ENCODE results near the gene ACAD9.
A peak's percentile ranks its signal among the peaks of the same experiment; 100 is the strongest.
"Not testable (repeated sequence)": the region's sequence is repeated elsewhere in the genome, so short reads cannot be mapped to it uniquely, and the experiment has no call there.

ACAD9 gene

GRCh38 chr3:128879125-128879969 is at the start of gene ACAD9:
Gene ACAD9, plus strand, starts transcription at chr3:128879620. Its CDS starts 72 bp downstream, at chr3:128879692.
- DNase-seq, result peak; percentile 99

GRCh38 chr3:128829925-128830625 is 49.3 kb upstream of the ACAD9 start:
- not testable (repeated sequence) for DNase-seq

DNA sequence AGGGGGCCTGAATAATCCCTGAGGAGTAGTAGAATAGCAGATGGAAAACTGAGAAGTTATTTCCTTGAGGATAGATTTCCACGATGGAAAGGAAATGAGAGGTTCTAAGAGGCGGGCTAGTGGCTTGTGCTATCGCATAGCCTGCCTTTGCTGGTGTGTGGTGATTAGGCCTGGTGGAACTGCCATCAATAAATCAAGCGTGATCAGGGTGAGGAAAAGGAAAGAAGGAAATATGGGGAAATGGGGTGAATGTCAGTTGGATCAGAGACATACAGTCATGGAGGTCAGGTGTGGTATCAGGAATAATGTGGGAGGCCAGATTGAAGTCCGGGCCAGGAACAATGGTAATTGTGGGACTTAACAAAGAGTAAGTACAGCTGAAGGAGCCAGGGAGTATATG is 48.7 kb upstream of the ACAD9 start:
- DNase-seq, result not testable (repeated sequence)

- DNase-seq, result not testable (repeated sequence)
Measured at GRCh38 chr3:128832979-128833378, 46.4 kb upstream of the ACAD9 start.

- no peak for DNase-seq
Measured at GRCh38 chr3:128835096-128835495, 44.3 kb upstream of the ACAD9 start.

DNA sequence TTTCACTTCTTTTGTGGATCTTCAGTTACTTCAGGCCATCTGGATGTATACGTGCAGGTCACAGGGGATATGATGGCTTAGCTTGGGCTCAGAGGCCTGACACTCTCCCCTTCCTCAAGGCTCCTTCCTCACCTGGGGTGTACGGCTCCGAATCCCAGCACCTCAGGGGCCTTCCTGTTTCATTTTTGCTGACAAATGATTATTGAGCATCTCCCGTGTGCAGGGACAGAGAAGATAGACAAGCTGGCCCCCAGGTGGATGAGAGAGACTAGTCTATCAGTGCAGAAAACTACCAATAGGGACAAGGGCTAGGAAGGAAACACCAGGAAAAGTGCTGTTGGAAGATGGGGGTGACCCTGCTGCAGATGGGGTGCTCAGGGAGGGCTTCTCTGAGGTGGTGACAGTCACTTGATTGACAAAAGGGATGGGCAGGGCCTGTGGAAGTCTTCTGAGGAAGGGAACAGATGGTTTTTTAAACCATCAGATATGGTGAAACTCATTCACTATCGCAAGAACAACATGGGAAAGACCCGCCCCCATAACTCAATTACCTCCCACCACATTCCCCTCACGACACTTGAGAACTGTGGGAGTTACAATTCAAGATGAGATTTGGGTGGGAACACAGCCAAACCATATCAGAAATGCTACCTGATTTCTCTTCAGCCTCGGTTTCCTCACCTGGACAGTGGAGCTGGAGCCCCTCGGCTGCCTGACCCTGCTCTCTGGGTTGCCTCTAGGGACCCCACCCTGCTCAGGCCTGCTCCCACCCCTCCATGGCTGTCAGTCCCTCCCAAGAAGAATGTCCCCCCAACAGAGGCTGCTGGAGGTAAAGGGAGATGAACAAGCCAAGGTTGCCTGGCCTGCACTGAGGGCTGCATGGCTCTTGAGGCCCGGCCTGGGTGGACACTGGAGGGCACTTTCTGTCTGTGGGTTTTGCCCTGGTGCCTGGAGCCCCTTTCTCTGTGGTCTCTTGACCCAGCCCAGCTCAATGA is 37.2 kb upstream of the ACAD9 start:
- no peak for DNase-seq

DNA sequence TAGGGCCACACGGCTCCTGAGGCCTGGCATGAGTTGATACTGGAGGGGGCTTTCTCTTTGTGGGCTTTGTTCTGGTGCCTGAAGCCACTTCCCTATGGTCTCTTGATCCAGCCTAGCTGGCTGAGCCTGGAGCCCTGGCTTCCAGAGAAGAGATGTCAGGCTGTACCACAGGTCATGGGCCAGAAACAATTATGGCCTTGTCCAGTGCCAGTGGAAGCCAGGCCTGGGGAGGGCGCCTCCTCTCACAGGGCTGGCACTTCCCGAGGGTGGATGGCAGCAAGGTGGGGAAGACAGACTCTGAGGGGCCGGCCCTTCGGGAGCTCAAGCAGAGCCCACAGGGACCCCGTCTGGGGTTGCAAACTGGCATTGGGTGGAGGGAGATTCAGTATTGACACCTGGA is 34.9 kb upstream of the ACAD9 start:
- no peak for DNase-seq

DNA sequence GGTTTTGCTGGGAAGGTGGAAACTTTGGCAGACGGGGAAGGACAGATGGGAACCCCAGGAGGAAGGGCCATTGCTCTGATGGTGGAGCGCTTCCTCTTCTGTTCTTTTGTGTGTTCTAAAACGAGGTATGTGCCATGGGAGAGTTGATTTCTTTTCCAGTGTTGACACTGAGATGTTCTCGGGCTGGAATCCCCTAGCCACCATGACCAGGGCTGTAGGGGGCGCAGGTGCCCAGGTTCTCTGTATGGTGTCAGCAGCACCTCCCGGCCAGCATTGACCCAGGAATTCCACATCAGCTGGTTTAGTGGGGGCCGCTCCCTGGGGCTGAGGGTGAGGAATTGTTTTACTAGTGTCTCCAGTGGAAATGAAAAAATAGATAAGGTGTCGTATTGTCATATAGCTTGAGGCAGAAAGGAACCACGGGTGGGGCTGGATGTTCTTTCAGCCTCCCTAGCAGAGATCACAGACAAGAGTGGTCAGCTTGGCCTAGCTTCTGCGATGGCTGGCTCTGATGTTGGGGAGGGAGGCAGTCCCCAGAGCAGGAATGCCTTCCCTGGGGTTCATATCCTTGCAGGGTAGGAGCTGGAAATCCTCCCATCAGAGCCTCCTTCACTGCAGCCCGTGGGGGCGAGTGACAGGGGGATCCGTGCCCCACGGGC is 34.2 kb upstream of the ACAD9 start:
- DNase-seq, result no peak

DNA sequence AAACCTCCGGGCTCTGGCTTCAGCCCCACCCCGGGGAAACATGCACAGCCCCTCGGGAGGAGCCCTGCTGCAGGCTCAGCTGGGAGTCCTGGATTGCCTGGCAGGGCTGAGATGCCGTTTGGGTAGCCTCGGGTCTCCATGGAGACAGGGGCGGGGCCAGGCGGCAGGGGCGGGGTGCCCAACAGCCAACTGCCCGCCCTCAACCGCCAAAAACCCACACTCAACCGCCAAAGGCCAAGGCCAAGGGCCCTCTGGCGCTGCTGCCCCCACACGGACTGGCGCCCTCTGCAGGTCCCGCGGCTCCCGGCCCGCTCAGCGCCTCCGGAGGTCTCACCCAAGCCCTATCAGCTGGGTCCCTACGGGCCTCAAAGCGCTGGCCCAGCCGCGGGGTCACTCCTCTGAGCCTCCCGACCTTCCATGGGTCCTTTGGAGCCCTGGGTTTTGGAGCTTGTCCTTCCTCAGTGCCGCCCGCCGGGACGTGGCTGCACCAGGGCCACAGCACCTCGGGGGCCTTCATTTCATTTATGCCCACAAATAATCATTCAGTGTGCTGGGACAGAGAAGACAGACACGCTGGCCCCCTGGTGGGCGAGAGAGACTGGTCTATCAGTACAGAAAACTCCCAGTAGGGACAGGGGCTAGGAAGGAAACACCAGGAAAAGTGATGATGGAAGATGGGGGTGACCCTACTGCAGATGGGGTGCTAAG is 33.5 kb upstream of the ACAD9 start:
- DNase-seq, result peak; percentile 56

GRCh38 chr3:128846486-128846891 is 32.9 kb upstream of the ACAD9 start:
- DNase-seq, result peak; percentile 47

- DNase-seq, result no peak
Measured at GRCh38 chr3:128847666-128848370, 31.6 kb upstream of the ACAD9 start.

- DNase-seq, result no peak
Measured at GRCh38 chr3:128848936-128849335, 30.5 kb upstream of the ACAD9 start.

GRCh38 chr3:128849911-128850455 is 29.4 kb upstream of the ACAD9 start:
- no peak for DNase-seq

DNA sequence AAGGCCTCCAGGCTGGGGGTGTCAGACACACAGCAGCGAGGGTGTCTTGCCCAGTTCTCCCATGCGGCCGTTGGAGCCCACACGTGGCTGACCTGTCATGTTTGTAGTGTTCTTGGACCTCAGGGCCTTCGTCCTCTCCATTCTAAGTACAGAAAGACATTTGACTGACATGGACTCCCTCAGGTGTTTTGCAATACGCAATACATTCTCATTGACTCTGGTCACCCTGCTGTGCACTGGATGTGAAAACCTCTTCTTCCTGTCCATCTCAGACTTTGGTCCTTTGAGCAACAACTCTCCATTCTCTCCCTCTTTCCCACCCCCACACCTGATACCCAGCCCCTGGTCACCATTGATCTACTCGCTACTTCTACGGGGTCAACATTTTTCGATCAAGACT is 28.9 kb upstream of the ACAD9 start:
- DNase-seq, result no peak

- DNase-seq, result no peak
Measured at GRCh38 chr3:128851601-128852000, 27.8 kb upstream of the ACAD9 start.

DNA sequence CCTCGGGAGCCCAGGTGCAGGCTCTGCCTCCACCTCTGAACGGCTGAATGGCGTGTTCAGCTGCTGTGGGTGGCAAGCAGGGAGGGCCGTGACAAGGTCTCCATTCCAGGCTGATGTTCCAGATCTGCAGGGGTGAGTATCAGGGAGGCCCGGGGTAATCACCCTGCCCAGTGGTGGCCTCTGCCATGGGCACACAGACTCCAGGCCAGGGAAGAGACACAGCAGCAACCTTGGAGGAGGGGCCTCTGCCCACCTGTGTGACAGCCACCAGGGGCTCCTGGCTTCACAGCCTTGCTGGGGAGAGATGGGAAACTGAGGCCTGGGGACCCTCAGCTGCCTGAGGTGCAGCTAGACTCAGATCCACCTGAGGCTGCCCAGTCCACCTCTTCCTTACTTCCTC is 25.6 kb upstream of the ACAD9 start:
- no peak for DNase-seq

DNA sequence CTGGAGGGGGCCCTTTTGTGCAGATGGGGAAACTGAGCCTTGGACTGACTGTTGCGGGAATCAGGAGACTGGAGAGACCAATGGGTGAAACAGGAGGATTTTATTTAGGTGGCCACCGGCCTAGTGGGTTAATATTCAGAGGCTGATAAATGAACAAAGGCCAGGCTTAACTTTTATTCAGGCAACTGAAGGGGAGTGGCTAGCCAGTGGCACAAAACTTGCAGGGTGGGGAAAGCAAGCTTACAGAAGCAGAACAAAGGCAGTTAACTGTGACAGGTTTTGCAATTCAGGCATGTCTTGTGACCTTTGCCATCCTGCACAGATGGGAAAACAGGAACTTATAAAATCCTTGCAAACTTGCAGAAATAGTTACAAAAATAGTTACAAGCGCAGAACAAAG is 24.9 kb upstream of the ACAD9 start:
- DNase-seq, result peak; percentile 72

- peak; percentile 74 for DNase-seq
Measured at GRCh38 chr3:128855569-128855968, 23.9 kb upstream of the ACAD9 start.

DNA sequence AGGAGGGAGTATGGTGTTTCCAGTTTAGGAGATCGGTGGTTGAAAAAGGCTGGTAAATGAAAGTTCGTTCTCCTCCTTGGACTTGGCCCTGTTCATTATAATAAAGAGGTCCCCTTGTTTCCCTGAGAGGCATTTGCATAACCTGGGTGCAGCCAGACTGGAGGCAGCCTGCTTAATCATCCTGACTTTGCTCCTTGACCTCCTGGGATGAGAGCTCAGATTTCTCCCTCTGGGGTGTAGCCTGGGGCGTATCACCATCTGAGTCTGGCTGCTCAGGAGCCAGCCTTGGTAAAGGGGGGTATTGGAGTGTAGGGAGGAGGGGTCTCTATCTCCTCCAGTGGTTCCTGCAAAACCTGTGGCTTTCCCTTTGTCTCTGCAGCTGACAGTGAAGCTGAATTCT is 21.3 kb upstream of the ACAD9 start:
- DNase-seq, result no peak

DNA sequence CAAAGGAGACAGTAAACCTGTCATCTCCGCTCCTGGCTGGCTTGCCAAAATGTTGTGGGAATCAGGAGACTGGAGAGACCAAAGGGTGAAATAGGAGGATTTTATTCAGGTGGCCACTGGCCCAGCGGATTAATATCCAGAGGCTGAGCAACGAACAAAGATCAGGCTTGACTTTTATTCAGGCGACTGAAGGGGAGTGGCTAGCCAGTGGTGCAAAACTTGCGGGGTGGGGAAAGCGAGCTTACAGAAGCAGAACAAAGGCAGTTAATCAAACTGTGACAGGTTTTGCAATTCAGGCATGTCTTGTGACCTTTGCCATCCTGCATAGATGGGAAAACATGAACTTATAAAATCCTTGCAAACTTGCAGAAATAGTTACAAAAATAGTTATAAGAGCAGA is 19.8 kb upstream of the ACAD9 start:
- no peak for DNase-seq

DNA sequence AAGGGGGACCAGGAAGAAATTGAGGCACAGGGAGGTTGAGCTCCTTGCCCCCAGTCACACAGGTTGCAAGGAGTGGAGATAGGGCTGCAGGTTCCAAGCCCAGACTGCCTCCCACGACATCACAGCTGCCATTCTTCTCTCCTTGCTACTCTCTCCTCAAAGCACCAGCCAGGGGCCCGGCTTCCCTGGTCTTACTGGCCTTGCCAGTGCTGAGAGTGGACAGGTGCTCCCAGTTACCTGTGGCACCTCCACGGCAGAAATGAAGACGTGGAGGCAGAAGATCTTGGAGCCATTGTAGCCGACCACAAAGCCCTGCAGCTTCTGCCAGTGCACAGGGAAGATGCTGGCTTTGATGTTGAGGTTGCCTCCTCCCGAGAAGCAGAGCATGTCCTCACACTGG is 17.9 kb upstream of the ACAD9 start:
- no peak for DNase-seq

All from suppressor macrophage treated with lipopolysaccharide for 4 hours (primary cell).